Esophagus muscularis mucosa (tissue), 4 donors: ENCODE measurements around the gene NDUFAF5. TPM values are rescaled to one million over a fixed set of nuclear protein-coding genes. Genes with fewer than 3 reads are reported as not detected.

ENCODE experiments used
- DNase-seq: peaks from one replicate; pipeline ENCODE4 v3.0.0-alpha.2; 2017; ENCODE audit errors: extremely low spot score
- H3K27ac ChIP-seq, 4 donors: fragments of 200-600 bp; sonication (generic); replicated peaks in 1 of 4; 1 replicate in 3 of 4; 2 replicates in 1 of 4; pipeline ENCODE4 v1.5.1; 2016 to 2019; ENCODE audit warnings: mild to moderate bottlenecking in 1 of 4
- H3K27me3 ChIP-seq, 4 donors: fragments of 200-600 bp; sonication (generic); one replicate each; pipeline versions ENCODE4 v1.5.1 to v1.6.0; 2016 to 2019
- H3K36me3 ChIP-seq, 4 donors: fragments of 200-600 bp; sonication (generic); one replicate each; pipeline ENCODE4 v1.5.1; 2016 to 2019
- H3K4me1 ChIP-seq, 4 donors: fragments of 200-600 bp; sonication (generic); one replicate each; pipeline ENCODE4 v1.5.1; 2016 to 2019
- H3K4me3 ChIP-seq, 4 donors: fragments of 200-600 bp; sonication (generic); 1 replicate in 2 of 4; 2 replicates in 2 of 4; pipeline ENCODE4 v1.5.1; 2016 to 2019; ENCODE audit warnings: mild to moderate bottlenecking in 4 of 4, moderate library complexity in 1 of 4
- H3K9me3 ChIP-seq, 4 donors: fragments of 200-600 bp; sonication (generic); 1 replicate in 3 of 4; 2 replicates in 1 of 4; pipeline ENCODE4 v1.5.1; 2016 to 2019
- EP300 ChIP-seq: sonication (generic); formaldehyde crosslinking; IDR thresholded peaks from one replicate; pipeline ENCODE4 v1.6.1; 2017; ENCODE audit warnings: antibody characterized with exemption
- POLR2A ChIP-seq: fragments of 450-650 bp; IDR thresholded peaks from one replicate; pipeline ENCODE4 v1.6.1; 2017; ENCODE audit warnings: antibody characterized with exemption, moderate library complexity, mild to moderate bottlenecking, low read depth
- POLR2AphosphoS5 ChIP-seq, 2 donors: sonication (generic); formaldehyde crosslinking; IDR thresholded peaks; one replicate each; pipeline ENCODE4 v1.6.1; 2017; ENCODE audit warnings: antibody characterized with exemption in 2 of 2
- WGBS: methylation state at CpG from one replicate; pipeline ENCODE4 v1.1.5; 2018; 5-methylcytosine and 5-hydroxymethylcytosine counted together
- intact Hi-C: fragments of 100-400 bp; cut with DNase I; formaldehyde crosslinking; loops from one replicate; pipeline ENCODE4 v1.15.1; 2023
- total RNA-seq, 4 donors: library from RNA; depleted of rRNA; stranded (reverse); fragments of >200 nt; gene quantifications; one replicate each; pipeline versions ENCODE4 v1.1.0 to v1.2.1, GENCODE V29; 2016
- TF ChIP-seq, protein P1 (sequence below), 3 experiments: fragments of 200-600 bp in 2 of 3; fragments of 450-650 bp in 1 of 3; sonication (generic) in 2 of 3; IDR thresholded peaks; one replicate each; pipeline ENCODE4 v1.5.1; 2017 to 2019; ENCODE audit warnings: antibody characterized with exemption in 3 of 3, mild to moderate bottlenecking in 2 of 3, moderate library complexity in 1 of 3

Gene NDUFAF5
- total RNA-seq, 4 donors from 2014 or later, result 11.9 to 23.3 (median 19.1) TPM

GRCh38 chr20:13783528-13783927 lies 1.3 kb upstream of the NDUFAF5 start:
- H3K27me3 ChIP-seq, result no peaks in the 10 kb centered on the region
- no peaks in the 10 kb centered on the region for H3K9me3 ChIP-seq
- no peak for DNase-seq
- H3K4me1 ChIP-seq, result peaks cover 20 to 48% (median 43%) of the 10 kb centered on the region in 4 donors
- intact Hi-C loops, result no loop called here
- H3K4me3 ChIP-seq, result peak overlapping the region in 3 of 4 donors; percentile 74 to 84 (median 81)
- WGBS, result 95% methylated on average over 13 of the region's 13 CpGs
- TF ChIP-seq EP300 (no peak), POLR2AphosphoS5 (IDR thresholded peaks at IDR 0.05) (no peak), POLR2A (no peak)
- TF ChIP-seq, protein P1, sequence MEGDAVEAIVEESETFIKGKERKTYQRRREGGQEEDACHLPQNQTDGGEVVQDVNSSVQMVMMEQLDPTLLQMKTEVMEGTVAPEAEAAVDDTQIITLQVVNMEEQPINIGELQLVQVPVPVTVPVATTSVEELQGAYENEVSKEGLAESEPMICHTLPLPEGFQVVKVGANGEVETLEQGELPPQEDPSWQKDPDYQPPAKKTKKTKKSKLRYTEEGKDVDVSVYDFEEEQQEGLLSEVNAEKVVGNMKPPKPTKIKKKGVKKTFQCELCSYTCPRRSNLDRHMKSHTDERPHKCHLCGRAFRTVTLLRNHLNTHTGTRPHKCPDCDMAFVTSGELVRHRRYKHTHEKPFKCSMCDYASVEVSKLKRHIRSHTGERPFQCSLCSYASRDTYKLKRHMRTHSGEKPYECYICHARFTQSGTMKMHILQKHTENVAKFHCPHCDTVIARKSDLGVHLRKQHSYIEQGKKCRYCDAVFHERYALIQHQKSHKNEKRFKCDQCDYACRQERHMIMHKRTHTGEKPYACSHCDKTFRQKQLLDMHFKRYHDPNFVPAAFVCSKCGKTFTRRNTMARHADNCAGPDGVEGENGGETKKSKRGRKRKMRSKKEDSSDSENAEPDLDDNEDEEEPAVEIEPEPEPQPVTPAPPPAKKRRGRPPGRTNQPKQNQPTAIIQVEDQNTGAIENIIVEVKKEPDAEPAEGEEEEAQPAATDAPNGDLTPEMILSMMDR (IDR thresholded peaks at IDR 0.05), result no peak
- no peak overlapping the region for H3K27ac ChIP-seq
- H3K36me3 ChIP-seq, result peaks cover 7 to 49% (median 22%) of the 10 kb centered on the region in 4 donors

GRCh38 chr20:13784271-13784892 lies 446 bp upstream of the NDUFAF5 start:
- no peak for TF ChIP-seq POLR2AphosphoS5 (IDR thresholded peaks at IDR 0.05)
- Histone ChIP-seq H3K4me1 (peaks cover 20 to 48% (median 41%) of the 10 kb centered on the region in 4 donors), H3K9me3 (no peaks in the 10 kb centered on the region), H3K27ac (peak overlapping the region; percentile 85 to 90 (median 88)), H3K36me3 (peaks cover 7 to 52% (median 25%) of the 10 kb centered on the region in 4 donors), H3K27me3 (no peaks in the 10 kb centered on the region), H3K4me3 (peak overlapping the region; percentile 72 to 84 (median 78))
- intact Hi-C loops, result no loop called here
- no peak for DNase-seq
- under 1% methylated on average over 26 of the region's 26 CpGs for WGBS

GRCh38 chr20:13786143-13786828 lies 1.5 kb downstream of the NDUFAF5 start:
- Histone ChIP-seq H3K9me3 (no peaks in the 10 kb centered on the region), H3K27ac (peak overlapping the region in 3 of 4 donors; percentile 87 to 90 (median 88)), H3K4me3 (peak overlapping the region; percentile 72 to 84 (median 78)), H3K36me3 (peaks cover 0 to 50% (median 28%) of the 10 kb centered on the region in 4 donors), H3K4me1 (peaks cover 22 to 64% (median 46%) of the 10 kb centered on the region in 4 donors), H3K27me3 (no peaks in the 10 kb centered on the region)
- TF ChIP-seq POLR2AphosphoS5 (IDR thresholded peaks at IDR 0.05) (no peak), POLR2A (no peak), EP300 (no peak)
- TF ChIP-seq, protein P1 (IDR thresholded peaks at IDR 0.05), result no peak
- DNase-seq, result no peak
- WGBS, result 77% methylated on average over 8 of the region's 8 CpGs
- intact Hi-C loops, result no loop called here

DNA sequence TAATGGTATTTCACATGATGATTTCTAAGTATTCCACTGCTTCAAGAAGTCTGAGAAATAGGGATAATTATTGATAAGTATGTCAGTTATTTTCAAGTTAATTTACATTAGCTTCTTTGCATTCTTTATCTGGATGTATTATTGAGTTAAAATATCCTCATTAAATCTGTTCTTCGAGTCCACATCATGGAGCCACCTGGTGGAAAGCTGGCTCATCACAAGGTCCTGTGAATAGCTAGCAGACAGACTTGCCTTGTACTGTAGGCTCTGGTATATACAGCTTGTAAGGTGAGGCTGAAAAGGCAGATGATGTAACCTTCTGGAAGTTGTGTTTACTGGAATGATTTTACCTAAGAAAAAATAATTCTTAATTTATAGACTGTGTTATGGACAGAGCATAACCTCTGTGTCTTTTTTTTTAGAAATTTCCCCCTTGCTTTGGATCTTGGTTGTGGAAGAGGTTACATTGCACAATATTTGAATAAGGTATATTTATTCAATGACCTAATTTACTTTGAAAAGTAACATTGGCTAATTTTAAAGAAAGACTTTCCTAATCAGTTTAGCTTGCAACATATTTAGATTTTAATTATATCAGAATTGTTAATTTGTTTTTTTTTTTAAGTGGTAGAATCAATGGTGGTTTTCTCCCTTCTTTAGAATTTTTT lies 3.5 kb downstream of the NDUFAF5 start:
- intact Hi-C loops, result no loop called here
- H3K27ac ChIP-seq, result no peak overlapping the region
- peaks cover 3 to 50% (median 27%) of the 10 kb centered on the region in 4 donors for H3K36me3 ChIP-seq
- TF ChIP-seq POLR2AphosphoS5 (IDR thresholded peaks at IDR 0.05) (no peak), POLR2A (no peak), EP300 (no peak)
- TF ChIP-seq, protein P1 (IDR thresholded peaks at IDR 0.05), result peak; percentile 19 to 50 (median 34)
- no peaks in the 10 kb centered on the region for H3K9me3 ChIP-seq
- 8% methylated on average over 1 of the region's 1 CpG for WGBS
- no peaks in the 10 kb centered on the region for H3K27me3 ChIP-seq
- DNase-seq, result no peak
- no peak overlapping the region for H3K4me3 ChIP-seq
- H3K4me1 ChIP-seq, result peaks cover 37 to 72% (median 59%) of the 10 kb centered on the region in 4 donors

- H3K27me3 ChIP-seq, result no peaks in the 10 kb centered on the region
- peaks cover 25 to 74% (median 48%) of the 10 kb centered on the region in 4 donors for H3K36me3 ChIP-seq
- WGBS, result 91% methylated on average over 2 of the region's 2 CpGs
- intact Hi-C loops, result no loop called here
- no peak for TF ChIP-seq POLR2A
- no peak for TF ChIP-seq POLR2AphosphoS5 (IDR thresholded peaks at IDR 0.05)
- TF ChIP-seq, protein P1 (IDR thresholded peaks at IDR 0.05), result no peak
- TF ChIP-seq EP300, result no peak
- no peaks in the 10 kb centered on the region for H3K9me3 ChIP-seq
- peak overlapping the region in 2 of 4 donors; percentile 50 to 65 for H3K27ac ChIP-seq
- H3K4me1 ChIP-seq, result peaks cover 28 to 60% (median 48%) of the 10 kb centered on the region in 4 donors
- no peak overlapping the region for H3K4me3 ChIP-seq
- DNase-seq, result no peak
These were observed 5.9 kb downstream of the NDUFAF5 start for GRCh38 chr20:13790708-13791107.
